ENCODE data around the gene PCSK5.

PCSK5 gene

DNA sequence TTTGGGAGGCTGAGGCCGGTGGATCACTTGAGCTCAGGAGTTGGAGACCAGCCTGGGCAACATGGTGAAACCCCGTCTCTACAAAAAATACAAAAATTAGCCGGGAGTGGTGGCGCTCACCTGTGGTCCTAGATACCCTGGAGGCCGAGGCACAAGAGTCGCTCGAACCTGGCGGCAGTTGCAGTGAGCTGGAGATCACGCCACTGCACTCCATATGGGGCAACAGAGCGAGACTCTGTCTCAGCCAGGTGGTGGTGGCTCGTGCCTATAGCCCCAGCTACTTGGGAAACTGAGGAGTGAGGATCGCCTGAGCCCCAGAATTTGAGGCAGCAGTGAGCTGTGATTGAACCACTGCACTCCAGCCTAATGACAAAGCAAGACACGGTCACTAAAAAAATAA lies 506.1 kb downstream of the PCSK5 start:
- no peak for DNase-seq (ENCODE audit: low read depth)

GRCh38 chr9:76399856-76400255 lies 509.4 kb downstream of the PCSK5 start:
- DNase-seq (ENCODE audit: low read depth): no peak

GRCh38 chr9:76400534-76401096 lies 510.1 kb downstream of the PCSK5 start:
- no peak for DNase-seq (ENCODE audit: low read depth)

DNA sequence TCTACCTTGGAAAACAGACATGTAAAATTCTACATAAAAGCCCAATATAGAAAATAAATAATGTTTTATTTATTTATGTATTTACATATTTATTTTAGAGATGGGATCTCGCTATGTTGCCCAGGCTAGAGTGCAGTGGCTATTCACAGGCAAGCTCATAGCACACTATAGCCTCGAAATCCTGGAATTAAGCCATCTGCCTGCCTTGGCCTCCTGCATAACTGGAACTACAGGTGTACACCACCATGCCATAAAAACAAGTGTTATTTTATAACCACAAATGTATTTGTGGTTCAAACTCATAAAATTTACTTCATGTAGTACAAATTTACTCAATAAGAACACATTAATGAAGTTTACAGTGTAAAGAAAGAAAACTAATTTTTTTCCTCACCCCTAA lies 510.7 kb downstream of the PCSK5 start:
- DNase-seq (ENCODE audit: low read depth): no peak

GRCh38 chr9:76401580-76402354 lies 511.3 kb downstream of the PCSK5 start:
- no peak for DNase-seq (ENCODE audit: low read depth)

GRCh38 chr9:76403352-76403751 lies 512.9 kb downstream of the PCSK5 start:
- DNase-seq (ENCODE audit: low read depth): no peak

DNA sequence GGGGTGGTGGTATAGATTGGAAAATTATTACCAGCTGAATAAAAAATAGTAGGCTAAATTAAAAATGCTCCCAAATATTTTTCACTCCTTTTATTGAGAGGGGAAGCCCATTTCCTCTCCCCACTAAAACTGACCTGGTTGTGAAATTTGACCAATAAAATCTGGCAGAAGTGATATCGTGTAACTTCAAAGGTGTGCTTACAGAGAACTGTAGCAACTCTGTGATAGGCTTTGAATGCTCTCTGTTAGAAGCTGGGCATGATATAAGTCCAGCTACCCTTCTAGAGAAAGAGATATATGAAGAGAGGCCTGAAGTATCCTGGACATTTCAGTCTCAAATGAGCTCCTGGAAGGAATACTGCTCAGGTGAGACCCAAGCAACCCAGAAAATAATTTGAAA lies 513.9 kb downstream of the PCSK5 start:
- DNase-seq (ENCODE audit: low read depth): no peak

GRCh38 chr9:76405340-76405739 lies 514.9 kb downstream of the PCSK5 start:
- DNase-seq (ENCODE audit: low read depth): no peak

DNA sequence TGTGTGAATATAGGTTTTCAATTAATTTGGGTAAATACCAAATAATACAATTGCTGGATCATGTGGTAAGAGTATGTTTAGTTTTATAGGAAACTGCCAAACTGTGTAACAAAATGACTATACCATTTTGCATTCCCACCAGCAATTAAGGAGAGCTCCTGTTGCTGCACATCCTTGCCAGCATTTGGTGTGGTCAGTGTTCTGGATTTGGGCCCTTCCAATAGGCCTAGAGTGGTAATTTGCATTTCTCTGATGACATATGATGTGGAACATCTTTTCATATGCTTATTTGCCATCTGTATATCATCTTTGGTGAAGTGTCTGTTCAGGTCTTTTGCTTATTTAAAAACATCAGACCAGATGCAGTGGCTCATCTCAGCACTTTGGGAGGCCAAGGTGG lies 515.4 kb downstream of the PCSK5 start:
- DNase-seq (ENCODE audit: low read depth): no peak
